ENCODE results near the gene KY.

- no peak for TF ChIP-seq POLR2A (IDR thresholded peaks at IDR 0.05)
- TF ChIP-seq CTCF (IDR thresholded peaks at IDR 0.05 in 4 of 5, conservative IDR thresholded peaks at IDR 0.05 in 1 of 5): no peak
Measured at GRCh38 chr3:134622806-134623365, 27.9 kb downstream of the KY start.

All from gastrocnemius medialis (tissue), 4 donors.